GM23338 (cell line): ENCODE results near the gene SIK2. TPM values are rescaled to one million over a fixed set of nuclear protein-coding genes. Genes with fewer than 3 reads are reported as not detected.

Source experiments
- ATAC-seq: fragments of 200-7000 bp; cut with Tn5 transposase; 3 replicates; pipeline ENCODE4 v1.9.1; 2020
- DNase-seq: peaks from one replicate; pipeline ENCODE4 v3.0.0-alpha.2; 2015; ENCODE audit warnings: low spot score
- H2AFZ ChIP-seq: fragments of 200-600 bp; sonication (generic); 2 replicates; pipeline ENCODE4 v1.8.0; 2016; ENCODE audit warnings: antibody characterized with exemption, mild to moderate bottlenecking, moderate library complexity
- H3F3A ChIP-seq: fragments of 200-600 bp; sonication (generic); replicated peaks from 2 replicates; pipeline ENCODE4 v1.8.0; 2017; ENCODE audit warnings: antibody characterized with exemption, mixed run types, low read depth
- H3K27ac ChIP-seq: fragments of 200-600 bp; sonication (generic); 2 replicates; pipeline ENCODE4 v1.6.1; 2016; ENCODE audit warnings: low read depth
- H3K27me3 ChIP-seq: fragments of 200-600 bp; sonication (generic); 2 replicates; pipeline ENCODE4 v1.8.0; 2016; ENCODE audit warnings: mild to moderate bottlenecking, mixed run types, moderate library complexity; ENCODE audit not compliant: insufficient read depth
- H3K36me3 ChIP-seq: fragments of 200-600 bp; sonication (generic); 2 replicates; pipeline ENCODE4 v1.8.0; 2016; ENCODE audit warnings: mild to moderate bottlenecking; ENCODE audit not compliant: insufficient read depth
- H3K4me1 ChIP-seq: fragments of 200-600 bp; sonication (generic); 2 replicates; pipeline ENCODE4 v1.8.0; 2016; ENCODE audit warnings: mild to moderate bottlenecking, moderate library complexity; ENCODE audit not compliant: insufficient read depth
- H3K4me2 ChIP-seq: fragments of 200-600 bp; sonication (generic); 2 replicates; pipeline ENCODE4 v1.7.1; 2017; ENCODE audit warnings: mixed run types
- H3K4me3 ChIP-seq: fragments of 200-600 bp; sonication (generic); 2 replicates; pipeline ENCODE4 v1.6.1; 2016; ENCODE audit warnings: mixed run types
- H3K79me2 ChIP-seq: fragments of 200-600 bp; sonication (generic); replicated peaks from 2 replicates; pipeline ENCODE4 v1.8.0; 2017; ENCODE audit warnings: mild to moderate bottlenecking; ENCODE audit not compliant: insufficient read depth
- H3K9me2 ChIP-seq: fragments of 200-600 bp; sonication (generic); 2 replicates; pipeline ENCODE4 v1.8.0; 2017; ENCODE audit not compliant: insufficient read depth
- H4K20me1 ChIP-seq: fragments of 200-600 bp; sonication (generic); replicated peaks from 2 replicates; pipeline ENCODE4 v1.8.0; 2017; ENCODE audit warnings: mild to moderate bottlenecking; ENCODE audit not compliant: insufficient read depth
- H3K27ac Mint-ChIP-seq: 2 replicates; pipeline ENCODE4 v1.8.0; 2020; ENCODE audit warnings: inconsistent platforms, mild to moderate bottlenecking, moderate library complexity, mixed read lengths
- H3K27me3 Mint-ChIP-seq: 3 replicates; pipeline ENCODE4 v1.8.0; 2022; ENCODE audit warnings: low read depth, mild to moderate bottlenecking, moderate library complexity, mixed read lengths, inconsistent platforms; ENCODE audit not compliant: insufficient read depth, poor library complexity
- H3K36me3 Mint-ChIP-seq: 3 replicates; pipeline ENCODE4 v1.8.0; 2021; ENCODE audit warnings: low read depth, mild to moderate bottlenecking, inconsistent platforms, moderate library complexity, mixed read lengths
- H3K4me1 Mint-ChIP-seq: 3 replicates; pipeline ENCODE4 v1.8.0; 2020; ENCODE audit warnings: mild to moderate bottlenecking, inconsistent platforms, mixed read lengths
- H3K4me3 Mint-ChIP-seq: 3 replicates; pipeline ENCODE4 v1.8.0; 2021; ENCODE audit warnings: moderate library complexity, mild to moderate bottlenecking, inconsistent platforms, mixed read lengths
- H3K9me3 Mint-ChIP-seq: 3 replicates; pipeline ENCODE4 v1.8.0; 2020; ENCODE audit warnings: moderate library complexity, mild to moderate bottlenecking, inconsistent platforms, mixed read lengths
- CREB1 ChIP-seq: fragments of 250-450 bp; sonication (Bioruptor Pico); IDR thresholded peaks from 2 replicates; pipeline ENCODE4 v1.5.0; 2020; ENCODE audit warnings: low read depth, mild to moderate bottlenecking, moderate library complexity
- EZH2 ChIP-seq: fragments of 200-600 bp; sonication (generic); IDR thresholded peaks from one replicate; pipeline ENCODE4 v1.8.0; 2017; ENCODE audit warnings: antibody characterized with exemption, mild to moderate bottlenecking, low read depth; ENCODE audit not compliant: unreplicated experiment
- EZH2phosphoT487 ChIP-seq: fragments of 200-600 bp; sonication (generic); IDR thresholded peaks from one replicate; pipeline ENCODE4 v1.8.1; 2018; ENCODE audit warnings: antibody characterized with exemption; ENCODE audit not compliant: unreplicated experiment
- NANOG ChIP-seq: IDR thresholded peaks from 2 replicates; pipeline ENCODE4 v1.6.1; 2016; ENCODE audit warnings: antibody characterized with exemption, borderline replicate concordance
- POLR2AphosphoS5 ChIP-seq: IDR thresholded peaks from 2 replicates; pipeline ENCODE4 v1.6.1; 2016; ENCODE audit warnings: antibody characterized with exemption, low read depth
- STAT1 ChIP-seq: IDR thresholded peaks from one replicate; pipeline ENCODE4 v1.6.1; 2016; ENCODE audit warnings: antibody characterized with exemption; ENCODE audit not compliant: unreplicated experiment
- ZNF331 ChIP-seq: fragments of 250-450 bp; sonication (Bioruptor Pico); IDR thresholded peaks from 2 replicates; pipeline ENCODE4 v1.5.0; 2020; ENCODE audit warnings: low read depth, mild to moderate bottlenecking, moderate library complexity
- polyA plus RNA-seq: library from polyadenylated mRNA; unstranded; fragments of >200 nt; fragmentation: Nextera tagmentation; extraction: Ambion mirVana; gene quantifications from 2 replicates; pipeline ENCODE4 v1.2.1, GENCODE V29; 2016
- total RNA-seq: library from RNA; depleted of rRNA; stranded (reverse); fragments of >200 nt; shearing (Covaris generic); gene quantifications from 2 replicates; pipeline ENCODE4 v1.2.3, GENCODE V29; 2014
- TF ChIP-seq, protein P1 (sequence below): fragments of 250-450 bp; sonication (Bioruptor Pico); IDR thresholded peaks from 2 replicates; pipeline ENCODE4 v1.5.0; 2020; ENCODE audit warnings: mild to moderate bottlenecking, moderate library complexity
- TF ChIP-seq, protein P2 (sequence below), 2 experiments: fragments of 200-600 bp in 1 of 2; sonication (generic) in 1 of 2; conservative IDR thresholded peaks; 2 replicates each; pipeline versions ENCODE4 v1.5.1 to v1.6.1; 2016 to 2017; ENCODE audit warnings: antibody characterized with exemption in 2 of 2, low read depth in 2 of 2, mild to moderate bottlenecking in 2 of 2, moderate library complexity in 1 of 2
- TF ChIP-seq, protein P3 (sequence below): IDR thresholded peaks from one replicate; pipeline ENCODE4 v1.6.1; 2018; ENCODE audit warnings: antibody characterized with exemption; ENCODE audit not compliant: unreplicated experiment
- TF ChIP-seq, protein P4 (sequence below): IDR thresholded peaks from 2 replicates; pipeline ENCODE4 v1.6.1; 2016; ENCODE audit warnings: antibody characterized with exemption

The SIK2 gene
- total and polyA plus RNA-seq, 2 experiments from 2014 or later, result 2.3 to 6.7 TPM

DNA sequence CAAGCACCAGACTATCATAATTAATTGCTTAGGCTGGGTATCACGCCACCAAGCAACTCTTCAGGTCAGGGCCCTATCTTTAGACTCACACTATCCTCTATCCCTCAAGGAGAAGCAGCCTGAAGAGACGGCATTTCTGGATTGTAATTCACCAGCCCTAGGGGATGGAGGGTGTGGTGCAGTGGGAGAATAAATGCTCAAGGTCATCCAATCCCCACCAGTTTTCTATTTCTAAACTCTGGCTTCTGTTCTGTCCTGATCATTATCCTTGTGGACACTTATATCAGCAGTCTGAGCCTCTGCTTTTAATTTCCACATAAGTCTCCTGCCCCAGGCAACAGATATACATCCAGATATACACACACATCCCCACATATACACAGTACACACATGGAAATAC, 13.1 kb upstream of the SIK2 start (continued):
- TF ChIP-seq, protein P1, sequence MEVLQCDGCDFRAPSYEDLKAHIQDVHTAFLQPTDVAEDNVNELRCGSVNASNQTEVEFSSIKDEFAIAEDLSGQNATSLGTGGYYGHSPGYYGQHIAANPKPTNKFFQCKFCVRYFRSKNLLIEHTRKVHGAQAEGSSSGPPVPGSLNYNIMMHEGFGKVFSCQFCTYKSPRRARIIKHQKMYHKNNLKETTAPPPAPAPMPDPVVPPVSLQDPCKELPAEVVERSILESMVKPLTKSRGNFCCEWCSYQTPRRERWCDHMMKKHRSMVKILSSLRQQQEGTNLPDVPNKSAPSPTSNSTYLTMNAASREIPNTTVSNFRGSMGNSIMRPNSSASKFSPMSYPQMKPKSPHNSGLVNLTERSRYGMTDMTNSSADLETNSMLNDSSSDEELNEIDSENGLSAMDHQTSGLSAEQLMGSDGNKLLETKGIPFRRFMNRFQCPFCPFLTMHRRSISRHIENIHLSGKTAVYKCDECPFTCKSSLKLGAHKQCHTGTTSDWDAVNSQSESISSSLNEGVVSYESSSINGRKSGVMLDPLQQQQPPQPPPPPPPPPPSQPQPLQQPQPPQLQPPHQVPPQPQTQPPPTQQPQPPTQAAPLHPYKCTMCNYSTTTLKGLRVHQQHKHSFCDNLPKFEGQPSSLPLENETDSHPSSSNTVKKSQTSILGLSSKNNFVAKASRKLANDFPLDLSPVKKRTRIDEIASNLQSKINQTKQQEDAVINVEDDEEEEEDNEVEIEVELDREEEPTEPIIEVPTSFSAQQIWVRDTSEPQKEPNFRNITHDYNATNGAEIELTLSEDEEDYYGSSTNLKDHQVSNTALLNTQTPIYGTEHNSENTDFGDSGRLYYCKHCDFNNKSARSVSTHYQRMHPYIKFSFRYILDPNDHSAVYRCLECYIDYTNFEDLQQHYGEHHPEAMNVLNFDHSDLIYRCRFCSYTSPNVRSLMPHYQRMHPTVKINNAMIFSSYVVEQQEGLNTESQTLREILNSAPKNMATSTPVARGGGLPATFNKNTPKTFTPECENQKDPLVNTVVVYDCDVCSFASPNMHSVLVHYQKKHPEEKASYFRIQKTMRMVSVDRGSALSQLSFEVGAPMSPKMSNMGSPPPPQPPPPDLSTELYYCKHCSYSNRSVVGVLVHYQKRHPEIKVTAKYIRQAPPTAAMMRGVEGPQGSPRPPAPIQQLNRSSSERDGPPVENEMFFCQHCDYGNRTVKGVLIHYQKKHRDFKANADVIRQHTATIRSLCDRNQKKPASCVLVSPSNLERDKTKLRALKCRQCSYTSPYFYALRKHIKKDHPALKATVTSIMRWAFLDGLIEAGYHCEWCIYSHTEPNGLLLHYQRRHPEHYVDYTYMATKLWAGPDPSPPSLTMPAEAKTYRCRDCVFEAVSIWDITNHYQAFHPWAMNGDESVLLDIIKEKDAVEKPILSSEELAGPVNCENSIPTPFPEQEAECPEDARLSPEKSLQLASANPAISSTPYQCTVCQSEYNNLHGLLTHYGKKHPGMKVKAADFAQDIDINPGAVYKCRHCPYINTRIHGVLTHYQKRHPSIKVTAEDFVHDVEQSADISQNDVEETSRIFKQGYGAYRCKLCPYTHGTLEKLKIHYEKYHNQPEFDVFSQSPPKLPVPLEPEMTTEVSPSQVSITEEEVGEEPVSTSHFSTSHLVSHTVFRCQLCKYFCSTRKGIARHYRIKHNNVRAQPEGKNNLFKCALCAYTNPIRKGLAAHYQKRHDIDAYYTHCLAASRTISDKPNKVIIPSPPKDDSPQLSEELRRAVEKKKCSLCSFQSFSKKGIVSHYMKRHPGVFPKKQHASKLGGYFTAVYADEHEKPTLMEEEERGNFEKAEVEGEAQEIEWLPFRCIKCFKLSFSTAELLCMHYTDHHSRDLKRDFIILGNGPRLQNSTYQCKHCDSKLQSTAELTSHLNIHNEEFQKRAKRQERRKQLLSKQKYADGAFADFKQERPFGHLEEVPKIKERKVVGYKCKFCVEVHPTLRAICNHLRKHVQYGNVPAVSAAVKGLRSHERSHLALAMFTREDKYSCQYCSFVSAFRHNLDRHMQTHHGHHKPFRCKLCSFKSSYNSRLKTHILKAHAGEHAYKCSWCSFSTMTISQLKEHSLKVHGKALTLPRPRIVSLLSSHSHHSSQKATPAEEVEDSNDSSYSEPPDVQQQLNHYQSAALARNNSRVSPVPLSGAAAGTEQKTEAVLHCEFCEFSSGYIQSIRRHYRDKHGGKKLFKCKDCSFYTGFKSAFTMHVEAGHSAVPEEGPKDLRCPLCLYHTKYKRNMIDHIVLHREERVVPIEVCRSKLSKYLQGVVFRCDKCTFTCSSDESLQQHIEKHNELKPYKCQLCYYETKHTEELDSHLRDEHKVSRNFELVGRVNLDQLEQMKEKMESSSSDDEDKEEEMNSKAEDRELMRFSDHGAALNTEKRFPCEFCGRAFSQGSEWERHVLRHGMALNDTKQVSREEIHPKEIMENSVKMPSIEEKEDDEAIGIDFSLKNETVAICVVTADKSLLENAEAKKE (CRISPR knock-in tag), result no peak
- TF ChIP-seq CREB1 (CRISPR knock-in tag) (no peak), POLR2AphosphoS5 (no peak), NANOG (no peak), EZH2phosphoT487 (no peak), STAT1 (no peak)
- TF ChIP-seq, protein P2, sequence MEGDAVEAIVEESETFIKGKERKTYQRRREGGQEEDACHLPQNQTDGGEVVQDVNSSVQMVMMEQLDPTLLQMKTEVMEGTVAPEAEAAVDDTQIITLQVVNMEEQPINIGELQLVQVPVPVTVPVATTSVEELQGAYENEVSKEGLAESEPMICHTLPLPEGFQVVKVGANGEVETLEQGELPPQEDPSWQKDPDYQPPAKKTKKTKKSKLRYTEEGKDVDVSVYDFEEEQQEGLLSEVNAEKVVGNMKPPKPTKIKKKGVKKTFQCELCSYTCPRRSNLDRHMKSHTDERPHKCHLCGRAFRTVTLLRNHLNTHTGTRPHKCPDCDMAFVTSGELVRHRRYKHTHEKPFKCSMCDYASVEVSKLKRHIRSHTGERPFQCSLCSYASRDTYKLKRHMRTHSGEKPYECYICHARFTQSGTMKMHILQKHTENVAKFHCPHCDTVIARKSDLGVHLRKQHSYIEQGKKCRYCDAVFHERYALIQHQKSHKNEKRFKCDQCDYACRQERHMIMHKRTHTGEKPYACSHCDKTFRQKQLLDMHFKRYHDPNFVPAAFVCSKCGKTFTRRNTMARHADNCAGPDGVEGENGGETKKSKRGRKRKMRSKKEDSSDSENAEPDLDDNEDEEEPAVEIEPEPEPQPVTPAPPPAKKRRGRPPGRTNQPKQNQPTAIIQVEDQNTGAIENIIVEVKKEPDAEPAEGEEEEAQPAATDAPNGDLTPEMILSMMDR (conservative IDR thresholded peaks at IDR 0.05; ENCODE audit: low read depth in 2 of 2), result no peak

DNA sequence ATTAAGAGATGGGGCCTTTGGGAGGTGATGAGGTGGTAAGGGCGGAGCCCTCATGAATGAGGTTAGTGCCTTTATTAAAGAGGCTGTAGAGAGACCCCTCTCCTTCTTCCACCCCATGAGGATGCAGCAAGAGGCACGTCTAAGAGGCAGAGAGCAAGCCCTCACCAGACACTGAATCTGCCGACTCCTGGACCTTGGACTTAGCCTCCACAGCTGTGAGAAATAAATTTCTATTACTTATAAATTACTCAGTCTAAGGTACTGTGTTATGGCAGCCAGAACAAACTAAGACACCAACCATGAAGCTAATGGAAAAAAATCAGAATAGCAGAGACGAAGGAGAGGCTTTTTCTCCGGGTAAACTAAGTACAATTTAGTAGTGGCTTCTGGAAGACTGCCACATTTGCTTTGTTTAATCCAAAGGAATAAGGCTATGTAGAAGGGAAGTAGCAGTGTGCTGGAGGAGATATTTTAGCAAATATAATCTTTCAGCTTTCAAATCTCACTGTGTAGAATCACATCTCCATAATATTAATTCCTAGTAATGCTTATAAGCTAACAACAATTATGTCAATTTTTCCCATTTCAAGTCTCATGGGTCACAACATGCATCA, 12.3 kb upstream of the SIK2 start:
- no peak overlapping the region for H2AFZ ChIP-seq
- no peaks in the 10 kb centered on the region for H3K27me3 ChIP-seq
- Mint-ChIP-seq H3K36me3 (no peaks in the 10 kb centered on the region), H3K4me1 (no peaks in the 10 kb centered on the region), H3K27me3 (no peaks in the 10 kb centered on the region), H3K4me3 (no peak overlapping the region), H3K27ac (no peak overlapping the region), H3K9me3 (no peaks in the 10 kb centered on the region; the same call in 2 of the 3 replicates)
- H3K36me3 ChIP-seq, result no peaks in the 10 kb centered on the region
- H3K4me3 ChIP-seq, result no peak overlapping the region
- DNase-seq, result no peak
- no peak for ATAC-seq
- no peaks in the 10 kb centered on the region for H3K9me2 ChIP-seq
- H3K27ac ChIP-seq, result no peak overlapping the region
- no peaks in the 10 kb centered on the region for H3F3A ChIP-seq
- H3K4me1 ChIP-seq, result no peaks in the 10 kb centered on the region
- H4K20me1 ChIP-seq, result no peaks in the 10 kb centered on the region
- H3K4me2 ChIP-seq, result no peak overlapping the region
- H3K79me2 ChIP-seq, result no peaks in the 10 kb centered on the region
- TF ChIP-seq, protein P3, sequence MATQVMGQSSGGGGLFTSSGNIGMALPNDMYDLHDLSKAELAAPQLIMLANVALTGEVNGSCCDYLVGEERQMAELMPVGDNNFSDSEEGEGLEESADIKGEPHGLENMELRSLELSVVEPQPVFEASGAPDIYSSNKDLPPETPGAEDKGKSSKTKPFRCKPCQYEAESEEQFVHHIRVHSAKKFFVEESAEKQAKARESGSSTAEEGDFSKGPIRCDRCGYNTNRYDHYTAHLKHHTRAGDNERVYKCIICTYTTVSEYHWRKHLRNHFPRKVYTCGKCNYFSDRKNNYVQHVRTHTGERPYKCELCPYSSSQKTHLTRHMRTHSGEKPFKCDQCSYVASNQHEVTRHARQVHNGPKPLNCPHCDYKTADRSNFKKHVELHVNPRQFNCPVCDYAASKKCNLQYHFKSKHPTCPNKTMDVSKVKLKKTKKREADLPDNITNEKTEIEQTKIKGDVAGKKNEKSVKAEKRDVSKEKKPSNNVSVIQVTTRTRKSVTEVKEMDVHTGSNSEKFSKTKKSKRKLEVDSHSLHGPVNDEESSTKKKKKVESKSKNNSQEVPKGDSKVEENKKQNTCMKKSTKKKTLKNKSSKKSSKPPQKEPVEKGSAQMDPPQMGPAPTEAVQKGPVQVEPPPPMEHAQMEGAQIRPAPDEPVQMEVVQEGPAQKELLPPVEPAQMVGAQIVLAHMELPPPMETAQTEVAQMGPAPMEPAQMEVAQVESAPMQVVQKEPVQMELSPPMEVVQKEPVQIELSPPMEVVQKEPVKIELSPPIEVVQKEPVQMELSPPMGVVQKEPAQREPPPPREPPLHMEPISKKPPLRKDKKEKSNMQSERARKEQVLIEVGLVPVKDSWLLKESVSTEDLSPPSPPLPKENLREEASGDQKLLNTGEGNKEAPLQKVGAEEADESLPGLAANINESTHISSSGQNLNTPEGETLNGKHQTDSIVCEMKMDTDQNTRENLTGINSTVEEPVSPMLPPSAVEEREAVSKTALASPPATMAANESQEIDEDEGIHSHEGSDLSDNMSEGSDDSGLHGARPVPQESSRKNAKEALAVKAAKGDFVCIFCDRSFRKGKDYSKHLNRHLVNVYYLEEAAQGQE, result no peak
- TF ChIP-seq POLR2AphosphoS5 (no peak), CREB1 (CRISPR knock-in tag) (no peak), EZH2 (no peak), ZNF331 (CRISPR knock-in tag) (no peak)
- TF ChIP-seq, protein P4, sequence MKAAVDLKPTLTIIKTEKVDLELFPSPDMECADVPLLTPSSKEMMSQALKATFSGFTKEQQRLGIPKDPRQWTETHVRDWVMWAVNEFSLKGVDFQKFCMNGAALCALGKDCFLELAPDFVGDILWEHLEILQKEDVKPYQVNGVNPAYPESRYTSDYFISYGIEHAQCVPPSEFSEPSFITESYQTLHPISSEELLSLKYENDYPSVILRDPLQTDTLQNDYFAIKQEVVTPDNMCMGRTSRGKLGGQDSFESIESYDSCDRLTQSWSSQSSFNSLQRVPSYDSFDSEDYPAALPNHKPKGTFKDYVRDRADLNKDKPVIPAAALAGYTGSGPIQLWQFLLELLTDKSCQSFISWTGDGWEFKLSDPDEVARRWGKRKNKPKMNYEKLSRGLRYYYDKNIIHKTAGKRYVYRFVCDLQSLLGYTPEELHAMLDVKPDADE, result no peak
